Hypothalamus (tissue), 51 donors: ENCODE results near the gene RIPK4.

ENCODE experiments used
- DNase-seq, 51 donors: peaks; one replicate each; lab custom pipeline; 2025; lab: John Stamatoyannopoulos, UW

The RIPK4 gene

DNA sequence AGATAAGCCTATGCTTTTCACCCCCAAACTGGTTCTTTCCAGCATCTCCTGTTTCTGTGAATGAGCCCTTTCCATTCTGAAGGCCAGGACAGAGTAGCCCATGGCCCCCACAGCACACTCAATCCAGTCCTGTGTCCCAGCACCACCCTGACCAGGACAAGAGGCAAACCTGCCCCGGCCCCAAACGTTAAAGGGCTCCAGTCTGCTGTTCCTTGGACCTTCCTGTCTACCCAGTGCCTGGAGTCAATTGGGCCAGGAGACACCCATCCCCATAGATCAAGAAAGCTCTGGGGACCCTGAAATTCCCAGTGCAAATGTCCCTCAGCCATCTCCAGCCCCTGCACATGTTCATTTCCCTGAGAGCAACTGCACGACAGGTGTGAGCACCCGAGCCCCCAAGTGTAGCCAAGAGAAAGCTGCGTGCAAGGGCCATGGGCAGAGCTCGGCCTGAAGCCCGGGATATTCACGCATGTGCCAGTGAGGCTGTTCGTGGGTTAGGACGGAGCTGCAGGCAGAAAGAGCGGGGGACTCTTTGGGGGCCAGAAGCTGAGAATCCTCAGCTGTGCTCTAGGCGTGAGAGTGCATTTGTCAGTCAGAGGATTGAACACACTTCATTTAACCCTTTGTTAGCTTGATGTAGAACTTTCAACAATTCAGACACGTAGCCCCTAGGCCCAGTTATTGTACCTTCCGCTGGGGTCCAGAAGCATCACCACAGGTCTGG, 4.2 kb upstream of the RIPK4 start:
- DNase-seq: no peak

DNA sequence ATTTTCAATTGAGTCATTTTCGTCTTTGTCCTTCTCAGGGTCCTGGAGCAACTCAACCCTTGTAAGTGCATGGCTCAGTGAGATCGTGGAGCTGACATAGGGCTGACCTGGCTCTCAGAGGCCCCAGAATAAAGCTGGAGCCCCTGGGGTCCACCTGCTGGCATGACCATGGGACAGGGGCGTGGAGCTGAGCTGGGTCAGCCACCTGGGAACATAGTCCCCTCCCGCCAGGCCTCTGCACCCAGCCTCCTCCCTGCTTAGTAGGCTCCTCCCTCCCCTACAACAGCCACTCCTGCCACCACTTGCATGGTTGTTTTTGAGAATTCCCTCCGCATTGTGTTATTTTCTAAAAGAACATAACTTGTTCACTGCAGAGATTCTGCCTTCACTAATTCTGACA, 3.1 kb upstream of the RIPK4 start:
- no peak for DNase-seq

DNA sequence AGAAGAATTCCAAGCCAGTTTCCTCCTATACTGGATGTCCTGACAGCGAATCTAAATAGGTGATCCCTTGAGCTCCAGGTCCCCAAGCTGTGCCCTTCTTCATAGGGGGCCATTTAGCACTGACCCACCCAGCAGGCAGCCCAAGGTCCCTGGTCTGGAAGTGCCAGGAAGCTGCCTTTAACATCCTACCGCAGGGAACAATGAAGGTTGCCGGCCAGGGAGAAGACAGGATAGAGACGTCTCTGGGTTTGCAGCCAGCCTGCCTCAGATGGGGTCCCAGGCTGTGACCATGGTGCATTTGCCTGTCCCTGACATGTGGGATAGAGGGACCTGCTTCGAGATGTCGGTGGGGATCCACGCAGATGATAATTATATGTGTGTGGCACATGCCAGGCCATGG, 2.7 kb upstream of the RIPK4 start:
- no peak for DNase-seq

DNA sequence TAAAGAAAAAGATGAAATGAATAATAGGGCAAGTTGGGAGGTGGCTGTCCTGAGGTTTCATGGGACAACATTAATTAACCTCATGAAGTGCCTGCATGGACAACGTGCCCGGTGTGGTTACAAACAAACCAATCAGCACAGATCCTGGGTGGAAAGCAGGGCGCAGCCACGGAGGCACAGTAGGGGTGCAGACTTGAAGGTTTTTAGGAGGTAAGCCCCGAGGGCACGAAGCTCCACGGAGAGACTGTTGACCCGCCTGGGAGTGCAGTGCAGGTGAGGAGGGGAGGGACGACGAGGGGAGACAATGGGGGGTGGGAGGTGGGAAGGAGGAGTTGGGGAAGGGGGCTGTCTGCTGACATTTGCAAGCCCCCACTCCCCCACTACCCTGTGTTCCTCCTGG, 2.3 kb upstream of the RIPK4 start:
- DNase-seq: no peak

DNA sequence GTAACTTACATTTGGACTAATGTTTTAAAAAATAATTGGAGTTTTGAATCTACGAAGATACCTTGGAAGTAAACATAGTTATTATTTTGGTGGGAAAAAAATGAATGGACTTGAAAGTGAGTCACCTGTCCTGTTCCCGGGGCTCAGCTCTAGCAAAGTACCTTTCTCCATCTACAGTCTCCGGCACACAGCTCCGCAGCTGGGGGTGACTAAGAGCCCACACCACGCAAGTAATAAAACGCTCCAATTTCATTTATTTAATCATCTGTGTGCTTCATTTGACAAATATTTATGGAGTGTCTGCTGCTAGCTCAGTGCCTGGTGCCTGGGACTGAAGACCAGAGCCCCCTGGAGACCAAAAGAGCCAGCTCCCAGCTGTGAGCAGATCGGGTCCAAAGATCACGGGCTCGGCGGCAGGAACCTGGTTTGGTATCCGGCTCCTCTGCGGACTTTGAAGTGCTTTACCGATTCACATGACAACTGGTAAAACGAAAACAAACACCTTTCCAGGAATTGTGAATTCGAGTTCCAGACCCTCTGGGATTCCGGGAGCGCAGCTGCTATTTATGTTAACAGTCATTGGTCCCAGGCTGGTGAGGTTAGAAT, 1.7 kb upstream of the RIPK4 start:
- DNase-seq: no peak

DNA sequence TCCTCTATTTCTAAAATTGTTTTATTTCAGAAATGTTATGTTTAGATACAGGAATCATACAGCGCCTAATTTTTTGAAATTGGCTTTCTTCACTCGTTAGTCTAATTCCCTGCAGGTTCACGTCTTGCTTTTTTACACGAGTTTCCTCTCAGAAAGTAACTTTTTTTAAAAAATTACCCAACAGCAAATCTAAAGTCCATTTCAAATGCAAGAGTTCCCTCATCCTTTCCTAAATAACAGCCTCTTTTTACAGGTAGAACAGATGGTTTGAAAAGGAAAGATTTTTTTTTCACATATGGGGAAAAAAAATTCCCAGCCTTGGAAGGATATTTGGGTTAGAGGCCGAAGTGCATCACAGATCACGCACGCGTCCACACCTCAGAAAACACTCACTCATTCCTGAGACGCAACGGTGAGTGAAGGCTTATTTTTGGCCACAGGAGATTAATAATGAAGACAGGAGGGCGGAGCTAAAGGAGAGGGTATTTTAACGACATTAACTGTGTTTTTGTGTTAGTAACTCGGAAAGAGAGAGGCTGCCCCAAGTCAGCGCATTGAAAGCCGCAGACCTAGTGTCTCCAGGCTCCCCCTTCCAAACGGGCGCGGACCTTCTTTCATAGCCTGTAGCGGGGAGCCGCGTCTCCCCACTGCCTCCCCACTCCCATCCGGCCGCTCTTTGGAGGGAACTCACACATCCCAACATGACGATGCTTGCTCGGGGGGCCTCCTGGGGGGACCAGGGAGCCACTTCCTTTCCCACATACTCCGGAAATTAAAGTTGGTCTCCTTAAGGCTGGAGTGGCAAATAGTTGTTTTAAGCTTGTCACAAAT, 969 bp upstream of the RIPK4 start:
- no peak for DNase-seq

DNA sequence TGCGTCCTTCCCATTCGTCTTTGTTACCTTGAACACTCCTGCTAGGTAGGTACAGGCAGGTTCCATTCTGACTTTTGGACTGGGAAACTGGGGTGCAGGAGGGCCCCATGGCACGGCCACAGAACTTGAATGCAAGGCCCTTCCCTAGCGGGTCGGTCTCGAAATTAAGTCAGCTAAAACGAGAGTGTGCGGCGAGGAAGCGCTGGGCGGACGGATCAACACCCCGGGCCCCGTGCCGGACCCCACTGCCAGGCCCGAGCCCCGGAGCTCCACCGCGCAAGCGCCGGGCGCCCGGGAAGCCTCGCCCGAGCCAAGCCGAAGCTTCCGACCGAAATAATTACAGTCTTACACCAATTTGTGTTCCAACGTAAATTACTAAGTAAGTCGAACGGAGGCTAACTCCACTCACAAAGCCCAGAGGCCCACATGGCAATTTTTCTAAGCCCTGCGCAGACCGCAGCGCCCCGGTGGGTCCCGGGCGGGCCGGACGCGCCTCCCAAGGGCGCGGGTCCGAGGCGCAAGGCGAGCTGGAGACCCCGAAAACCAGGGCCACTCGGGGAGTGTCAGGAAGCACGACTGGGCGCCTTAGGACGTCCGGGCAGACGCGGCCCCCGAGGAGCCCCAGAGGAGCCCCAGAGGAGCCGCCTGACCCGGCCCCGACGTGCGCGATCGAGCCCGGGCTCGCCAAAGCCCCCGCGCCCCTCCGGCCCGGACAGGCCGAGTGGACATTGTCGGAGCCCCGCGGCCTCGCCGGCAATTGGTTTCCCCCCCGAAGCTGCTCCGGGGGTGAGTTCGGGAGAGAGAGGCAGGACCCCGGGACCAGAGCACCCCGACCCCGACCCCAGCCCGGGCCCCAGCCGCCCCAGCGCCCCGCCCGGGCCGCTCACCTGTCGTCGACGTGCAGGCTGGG, 624 bp downstream of the RIPK4 start:
- DNase-seq: no peak

DNA sequence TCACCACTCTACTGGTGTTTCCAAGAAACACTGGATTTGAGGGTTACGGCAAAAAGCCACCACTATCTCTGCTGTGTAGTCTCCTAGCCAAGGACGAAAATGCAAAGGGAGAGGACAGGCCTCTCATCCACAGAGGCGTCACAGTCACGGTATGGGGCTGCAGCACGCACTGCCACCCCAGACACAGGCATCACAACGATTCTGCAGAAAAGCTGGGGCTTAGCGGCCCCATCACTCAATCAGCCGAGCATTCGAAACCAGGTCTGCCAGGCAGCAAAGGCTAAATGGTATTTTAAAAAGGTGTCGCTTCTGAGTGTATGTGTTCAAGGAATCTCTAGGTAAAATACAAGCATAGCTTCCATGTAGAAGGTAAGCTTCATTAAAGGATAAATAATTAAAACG, 1.4 kb downstream of the RIPK4 start:
- DNase-seq: no peak

DNA sequence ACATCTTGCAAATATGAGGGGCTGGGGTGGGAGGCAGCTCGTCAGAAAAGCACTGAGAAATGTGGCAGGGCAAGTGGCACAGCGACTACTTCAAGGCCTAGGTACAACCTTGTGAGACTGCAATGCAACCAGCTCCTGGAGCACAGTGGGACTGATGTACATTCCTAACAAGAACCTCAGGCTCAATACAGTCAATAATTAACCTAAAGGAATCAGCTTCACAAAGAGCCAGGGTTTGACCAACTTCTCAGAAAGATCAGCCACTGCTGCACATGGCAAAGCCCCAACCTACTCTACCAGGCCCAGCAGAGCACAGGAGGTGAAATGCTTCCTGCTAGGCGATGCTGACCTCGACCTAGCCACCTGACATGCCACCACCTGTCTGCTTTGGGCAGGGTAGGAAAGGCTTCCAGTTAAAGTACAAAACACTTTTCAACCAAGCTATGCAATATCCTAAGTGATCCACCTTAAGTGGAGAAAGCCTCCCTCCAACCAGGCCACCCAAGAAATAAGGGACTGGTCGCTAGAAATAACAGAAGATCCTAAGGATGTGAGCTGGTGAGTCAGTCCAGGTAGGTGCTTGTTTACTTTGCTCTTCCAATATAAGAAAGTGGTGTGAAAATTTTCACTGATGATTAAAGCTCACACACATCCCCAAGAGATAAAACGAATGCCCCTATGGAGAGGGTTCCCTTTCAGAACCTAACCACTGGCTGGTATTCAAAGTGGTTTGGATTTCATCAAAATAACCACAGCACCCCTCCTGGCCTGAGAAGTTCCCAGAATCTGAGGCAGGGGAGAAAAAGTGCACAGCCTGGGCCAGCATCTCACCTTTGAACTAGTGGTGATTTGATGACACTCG, 2.1 kb downstream of the RIPK4 start:
- no peak for DNase-seq

DNA sequence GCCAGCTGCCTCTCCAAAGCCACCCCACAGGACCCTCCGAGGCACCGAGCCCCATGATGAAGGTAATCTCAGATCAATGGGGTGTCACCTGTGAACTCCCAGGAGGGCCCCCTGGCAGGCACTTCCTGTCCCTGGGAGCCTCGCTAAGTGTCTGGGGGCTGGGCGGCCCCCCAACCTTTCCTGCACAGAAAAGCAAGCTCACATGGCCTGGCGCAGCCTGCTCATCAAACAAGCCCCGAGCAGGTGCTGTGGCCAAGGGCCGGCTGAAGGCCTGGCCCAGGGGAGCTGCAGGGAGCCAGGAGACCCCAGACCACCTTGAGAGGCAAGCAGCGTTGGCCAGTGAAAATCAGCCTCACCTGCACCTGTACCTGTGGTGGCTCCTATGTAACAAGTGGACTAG, 2.9 kb downstream of the RIPK4 start:
- no peak for DNase-seq

DNA sequence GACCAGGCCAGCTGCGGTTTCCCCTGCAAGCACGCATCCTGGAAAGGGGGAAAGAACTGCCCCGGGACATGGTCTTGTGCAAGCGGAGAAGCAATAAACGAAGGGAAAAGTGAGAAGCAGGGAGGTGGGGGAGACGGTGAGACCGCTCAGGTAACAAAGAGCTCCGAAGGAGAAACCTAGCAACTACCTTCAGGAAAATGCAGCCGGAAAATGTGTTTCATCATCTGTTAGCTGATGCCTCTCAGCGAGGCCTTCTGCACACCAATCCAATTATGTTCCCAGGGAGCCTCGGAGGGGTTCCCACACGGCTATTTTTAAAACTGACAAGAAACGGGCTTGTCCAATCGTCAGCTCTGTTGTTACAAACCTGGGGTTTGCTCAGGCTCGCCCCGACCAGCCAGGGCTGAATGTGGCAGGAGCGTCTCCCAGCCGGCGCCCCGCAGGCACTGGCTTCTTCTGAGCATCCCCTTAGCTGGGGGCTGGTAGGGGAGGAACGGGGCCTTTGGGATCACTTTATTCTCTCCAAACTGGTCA, 3.4 kb downstream of the RIPK4 start:
- no peak for DNase-seq

DNA sequence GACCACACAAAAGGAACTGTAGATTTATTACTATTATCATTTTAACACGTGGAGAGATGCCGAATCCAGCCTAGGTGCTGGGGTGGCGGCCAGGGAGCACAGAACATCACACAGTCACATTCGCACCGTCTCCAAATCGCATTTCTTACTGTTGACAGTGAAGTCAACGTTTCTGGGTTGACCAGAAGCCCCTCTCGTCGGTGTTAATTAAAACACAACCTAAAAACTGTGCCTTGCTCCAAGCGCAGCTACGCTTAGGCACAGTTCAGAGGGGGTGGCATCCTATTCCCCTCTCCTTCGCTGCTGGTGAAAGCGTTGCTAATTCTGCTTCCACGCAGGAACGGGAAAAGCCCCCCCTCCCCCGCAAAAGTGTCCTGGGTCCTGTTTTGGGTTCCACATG, 4.1 kb downstream of the RIPK4 start:
- no peak for DNase-seq

DNA sequence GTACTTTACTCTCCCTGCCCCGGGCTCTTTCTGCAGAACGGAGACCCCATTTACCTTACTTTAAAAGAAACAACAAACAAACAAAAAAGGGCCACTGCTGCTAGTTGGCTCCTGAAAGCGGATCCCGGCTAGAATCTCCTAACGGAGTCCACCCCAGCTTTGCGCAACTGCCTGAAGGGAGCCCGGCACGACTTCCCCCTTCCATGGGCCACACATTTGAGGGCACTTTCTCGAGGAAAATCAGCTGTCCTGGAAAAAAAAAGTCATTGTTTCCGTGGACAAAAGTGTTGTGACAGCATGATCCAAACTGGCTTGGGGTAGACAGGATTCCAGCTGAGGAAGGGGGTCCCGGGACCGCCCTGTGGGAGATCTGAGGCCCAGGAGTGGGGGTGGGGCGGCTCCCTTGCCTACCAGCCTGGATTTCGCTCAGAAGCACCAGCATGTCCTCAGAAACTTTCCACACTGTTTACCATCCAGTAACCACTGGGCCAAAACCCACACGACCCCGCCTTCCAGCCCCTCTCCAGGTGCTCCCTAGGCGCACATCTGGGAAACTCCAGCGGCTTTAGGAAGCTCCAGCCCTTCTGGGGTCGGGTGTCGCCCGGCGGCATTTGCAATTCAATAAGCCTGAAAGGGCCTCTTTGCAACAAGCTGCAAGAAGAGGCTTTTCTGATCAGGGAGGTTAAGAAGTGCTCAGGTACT, 4.8 kb downstream of the RIPK4 start:
- DNase-seq: no peak

DNA sequence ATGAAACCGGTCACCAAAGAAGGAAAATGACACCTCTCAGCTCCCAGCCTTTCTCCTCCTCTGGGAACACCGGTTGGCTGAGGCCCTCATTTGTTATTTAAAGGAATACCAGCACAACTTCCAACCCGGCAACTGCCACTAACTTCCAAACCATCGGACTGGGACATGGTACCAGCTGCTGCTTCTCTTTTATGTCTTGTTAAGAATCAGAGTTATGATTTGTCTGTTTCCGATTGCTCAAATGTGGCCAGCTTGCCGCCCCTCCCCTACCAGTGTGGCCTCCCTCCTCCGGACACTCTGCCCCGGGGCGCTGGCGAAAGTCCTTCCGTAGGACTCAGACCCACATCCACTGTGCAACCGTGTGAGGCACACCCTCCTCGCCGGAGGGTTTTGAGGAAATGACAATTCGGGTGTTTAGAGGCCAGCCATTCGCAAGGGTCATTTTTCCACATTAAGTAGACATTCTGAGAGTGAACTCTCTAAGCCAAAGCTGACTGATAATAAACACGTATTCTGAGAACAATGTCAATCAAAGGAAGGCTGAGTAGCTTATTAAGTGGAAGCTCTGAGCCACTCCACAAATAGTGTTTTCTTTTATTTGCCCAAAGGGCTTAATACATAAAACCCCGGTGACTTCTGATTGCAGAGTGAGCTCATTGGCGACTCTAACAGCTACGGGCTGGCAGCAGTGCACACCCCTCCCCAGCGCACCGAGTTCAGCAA, 5.5 kb downstream of the RIPK4 start:
- no peak for DNase-seq

DNA sequence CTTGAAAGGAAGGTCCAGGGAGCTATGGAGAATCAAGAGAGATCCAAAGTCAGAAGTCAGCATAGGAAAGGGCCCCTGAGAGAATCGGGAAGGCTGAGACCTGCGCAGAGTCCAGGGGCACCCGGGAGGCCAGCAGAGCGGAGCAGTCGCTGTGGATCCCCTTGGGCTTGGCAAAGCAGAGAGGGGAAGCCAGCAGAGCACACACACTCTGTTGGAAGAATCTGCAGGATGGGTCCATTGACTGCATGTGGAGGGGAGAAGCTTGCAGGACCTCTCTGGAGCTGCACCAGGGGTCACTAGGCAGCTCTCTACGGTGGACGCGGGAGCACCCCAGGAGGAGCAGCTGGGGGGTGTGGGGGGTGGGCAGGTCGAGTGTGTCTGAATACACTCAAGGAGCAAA, 6.4 kb downstream of the RIPK4 start:
- DNase-seq: no peak

DNA sequence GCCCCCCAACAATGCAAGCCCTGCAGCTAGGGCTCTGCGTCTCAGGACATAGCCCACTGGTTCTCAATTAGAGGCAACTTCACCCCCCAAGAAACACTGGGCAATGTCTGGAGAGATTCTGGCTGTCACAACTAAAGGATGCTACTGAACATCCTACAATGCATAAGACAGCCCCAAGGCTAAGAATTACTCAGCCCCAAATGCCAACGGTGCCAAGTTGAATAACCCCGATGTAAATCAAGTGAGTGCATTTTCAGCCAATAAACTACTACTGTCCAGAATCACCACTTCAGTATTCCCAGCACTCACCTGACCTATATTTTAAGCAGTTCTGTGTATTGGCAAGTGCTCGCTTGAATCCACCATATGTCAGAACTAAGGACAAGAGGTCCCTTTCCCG, 6.9 kb downstream of the RIPK4 start:
- DNase-seq: no peak

DNA sequence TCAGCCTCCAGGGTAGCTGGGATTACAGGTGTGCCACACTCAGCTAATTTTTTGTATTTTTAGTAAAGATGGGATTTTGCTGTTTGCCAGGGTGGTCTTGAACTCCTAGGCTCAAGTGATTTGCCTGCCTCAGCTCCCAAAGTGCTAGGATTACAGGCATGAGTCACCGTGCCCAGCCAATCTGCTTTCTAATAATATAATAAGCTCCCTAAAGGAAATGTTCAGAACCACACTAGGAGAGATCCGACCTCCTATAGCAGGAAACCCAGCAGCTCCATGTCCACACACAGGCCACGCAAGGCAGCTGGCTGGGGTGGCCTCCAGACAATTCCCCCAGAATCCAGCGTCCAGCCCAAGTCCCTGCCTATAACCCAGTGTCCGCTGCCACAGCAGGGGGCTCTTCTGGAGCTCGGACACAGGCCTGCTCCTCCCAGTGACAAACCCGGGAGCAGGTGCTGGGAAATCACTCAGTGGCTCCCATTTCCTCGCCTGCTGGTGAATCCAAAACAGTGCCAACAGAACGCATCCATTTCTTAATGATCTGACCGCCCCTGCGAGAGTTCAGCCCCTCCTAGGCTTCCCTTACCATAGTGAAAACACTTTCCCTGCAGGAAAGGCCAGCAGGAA, 7.5 kb downstream of the RIPK4 start:
- no peak for DNase-seq

DNA sequence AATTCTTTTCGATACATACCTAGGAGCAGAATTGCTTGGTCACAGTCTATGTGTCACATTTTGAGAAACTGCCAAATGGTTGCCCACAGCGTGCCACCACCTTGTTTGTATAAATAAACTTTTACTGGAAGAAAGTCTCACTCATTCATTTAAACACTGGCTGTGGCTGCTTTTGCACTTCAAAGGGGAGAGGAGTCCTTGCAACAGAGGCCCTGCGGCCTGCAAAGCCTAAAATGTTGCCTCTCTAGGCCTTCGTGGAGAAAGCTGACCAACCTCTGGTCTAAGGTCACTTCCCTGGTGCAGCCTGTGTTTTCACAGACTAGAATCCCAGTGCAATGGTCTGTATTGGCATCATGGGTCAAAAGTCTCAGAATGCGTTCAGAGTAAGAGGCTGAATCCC, 8.3 kb downstream of the RIPK4 start:
- no peak for DNase-seq
